Gastroesophageal sphincter (tissue), 4 donors: ENCODE results near the gene NRROS. TPM values are rescaled to one million over a fixed set of nuclear protein-coding genes. Genes with fewer than 3 reads are reported as not detected.

Source experiments
- ATAC-seq: fragments of 150-250 bp; one replicate; pipeline ENCODE4 v1.9.1; 2016; ENCODE audit warnings: mild to moderate bottlenecking, moderate library complexity
- H3K27ac ChIP-seq, 4 donors: fragments of 200-600 bp; sonication (generic) in 3 of 4; 1 replicate in 3 of 4; 2 replicates in 1 of 4; pipeline ENCODE4 v1.5.1; 2016 to 2019
- H3K27me3 ChIP-seq: fragments of 200-600 bp; sonication (generic); one replicate; pipeline ENCODE4 v1.5.1; 2019
- H3K36me3 ChIP-seq, 2 donors: fragments of 200-600 bp; sonication (generic); one replicate each; pipeline ENCODE4 v1.5.1; 2019; ENCODE audit warnings: control low read depth in 1 of 2
- H3K4me1 ChIP-seq, 3 donors: fragments of 200-600 bp; sonication (generic); 1 replicate in 2 of 3; 2 replicates in 1 of 3; pipeline ENCODE4 v1.5.1; 2016 to 2019; ENCODE audit warnings: control low read depth in 2 of 3
- H3K4me3 ChIP-seq, 2 donors: fragments of 200-600 bp; sonication (generic); one replicate each; pipeline ENCODE4 v1.5.1; 2019; ENCODE audit warnings: mild to moderate bottlenecking in 1 of 2, moderate library complexity in 1 of 2
- H3K9me3 ChIP-seq, 3 donors: fragments of 200-600 bp; sonication (generic); one replicate each; pipeline ENCODE4 v1.5.1; 2017 to 2019; ENCODE audit warnings: control low read depth in 2 of 3
- CTCF ChIP-seq, 4 experiments: fragments of 200-600 bp in 2 of 4; fragments of 450-650 bp in 2 of 4; sonication (generic) in 1 of 4; IDR thresholded peaks; one replicate each; pipeline ENCODE4 v1.5.1; 2017 to 2019; ENCODE audit warnings: antibody characterized with exemption in 4 of 4, mild to moderate bottlenecking in 2 of 4, moderate library complexity in 2 of 4
- EP300 ChIP-seq: sonication (generic); formaldehyde crosslinking; IDR thresholded peaks from one replicate; pipeline ENCODE4 v1.6.1; 2017; ENCODE audit warnings: antibody characterized with exemption, mild to moderate bottlenecking
- POLR2A ChIP-seq, 2 donors: fragments of 450-650 bp; IDR thresholded peaks; one replicate each; pipeline ENCODE4 v1.6.1; 2017; ENCODE audit warnings: antibody characterized with exemption in 2 of 2, mild to moderate bottlenecking in 2 of 2, moderate library complexity in 1 of 2
- POLR2AphosphoS5 ChIP-seq: sonication (generic); formaldehyde crosslinking; IDR thresholded peaks from one replicate; pipeline ENCODE4 v1.6.1; 2017; ENCODE audit warnings: antibody characterized with exemption
- WGBS, 2 donors: methylation state at CpG; one replicate each; pipeline ENCODE4 v1.1.5; 2018; ENCODE audit warnings: low coverage in 1 of 2; 5-methylcytosine and 5-hydroxymethylcytosine counted together
- total RNA-seq, 4 donors: library from RNA; depleted of rRNA; stranded (reverse); fragments of >200 nt; gene quantifications; one replicate each; pipeline ENCODE4 v1.1.0, GENCODE V29; 2016

Gene NRROS
- total RNA-seq, 4 donors from 2014 or later: 6.6 to 14.2 (median 8.4) TPM

- TF ChIP-seq CTCF (IDR thresholded peaks at IDR 0.05) (no peak), POLR2AphosphoS5 (no peak), EP300 (no peak), POLR2A (IDR thresholded peaks at IDR 0.05) (no peak)
- WGBS, 2 donors: 78 to 88% methylated on average over 9 to 10 of the region's 17 CpGs
- no peaks in the 10 kb centered on the region for H3K27me3 ChIP-seq
- ATAC-seq: no peak
- no peak overlapping the region for H3K27ac ChIP-seq
- no peak overlapping the region for H3K4me3 ChIP-seq
- H3K4me1 ChIP-seq: peaks cover 0 to 3% (median 0%) of the 10 kb centered on the region in 3 donors
- H3K9me3 ChIP-seq: no peaks in the 10 kb centered on the region
- H3K36me3 ChIP-seq: no peaks in the 10 kb centered on the region
Measured at GRCh38 chr3:196689941-196690660, 50.6 kb downstream of the NRROS start.

- Histone ChIP-seq H3K27me3 (no peaks in the 10 kb centered on the region), H3K4me1 (no peaks in the 10 kb centered on the region), H3K27ac (no peak overlapping the region), H3K4me3 (no peak overlapping the region), H3K36me3 (no peaks in the 10 kb centered on the region), H3K9me3 (no peaks in the 10 kb centered on the region)
- WGBS, 2 donors: 69 to 75% methylated on average over 4 to 7 of the region's 8 CpGs
- ATAC-seq: no peak
- TF ChIP-seq EP300 (no peak), POLR2AphosphoS5 (no peak), CTCF (IDR thresholded peaks at IDR 0.05) (no peak), POLR2A (IDR thresholded peaks at IDR 0.05) (no peak)
Measured at GRCh38 chr3:196691386-196691785, 51.9 kb downstream of the NRROS start.

- H3K4me3 ChIP-seq: no peak overlapping the region
- H3K27ac ChIP-seq: no peak overlapping the region
- TF ChIP-seq POLR2AphosphoS5 (no peak), CTCF (IDR thresholded peaks at IDR 0.05) (peak in 1 of 4 experiments; percentile 21), EP300 (no peak), POLR2A (IDR thresholded peaks at IDR 0.05) (no peak)
- H3K36me3 ChIP-seq: no peaks in the 10 kb centered on the region
- H3K4me1 ChIP-seq: no peaks in the 10 kb centered on the region
- ATAC-seq: no peak
- no peaks in the 10 kb centered on the region for H3K27me3 ChIP-seq
- H3K9me3 ChIP-seq: no peaks in the 10 kb centered on the region
- WGBS, 2 donors: 0 to 10% methylated on average over 1 of the region's 1 CpG
Measured at GRCh38 chr3:196694202-196694638, 54.7 kb downstream of the NRROS start.

GRCh38 chr3:196694941-196695848, 55.7 kb downstream of the NRROS start:
- no peaks in the 10 kb centered on the region for H3K4me1 ChIP-seq
- no peaks in the 10 kb centered on the region for H3K36me3 ChIP-seq
- 85 to 87% methylated on average over 7 to 9 of the region's 17 CpGs for whole genome bisulfite sequencing, 2 donors
- H3K4me3 ChIP-seq: no peak overlapping the region
- no peak for TF ChIP-seq POLR2AphosphoS5
- TF ChIP-seq EP300: no peak
- no peak for TF ChIP-seq POLR2A (IDR thresholded peaks at IDR 0.05)
- TF ChIP-seq CTCF (IDR thresholded peaks at IDR 0.05): no peak
- H3K9me3 ChIP-seq: no peaks in the 10 kb centered on the region
- ATAC-seq: no peak
- no peaks in the 10 kb centered on the region for H3K27me3 ChIP-seq
- no peak overlapping the region for H3K27ac ChIP-seq
